GM18511 (cell line): ENCODE data around the gene CRISPLD2.
"Not testable (repeated sequence)": the region's sequence is repeated elsewhere in the genome, so short reads cannot be mapped to it uniquely, and the experiment has no call there.

Source experiments
- ATAC-seq: cut with Tn5 transposase; IDR thresholded peaks from one replicate; pipeline ENCODE4 v1.9.1; 2021; ENCODE audit warnings: mild to moderate bottlenecking, moderate library complexity; ENCODE audit not compliant: unreplicated experiment

CRISPLD2 gene

DNA sequence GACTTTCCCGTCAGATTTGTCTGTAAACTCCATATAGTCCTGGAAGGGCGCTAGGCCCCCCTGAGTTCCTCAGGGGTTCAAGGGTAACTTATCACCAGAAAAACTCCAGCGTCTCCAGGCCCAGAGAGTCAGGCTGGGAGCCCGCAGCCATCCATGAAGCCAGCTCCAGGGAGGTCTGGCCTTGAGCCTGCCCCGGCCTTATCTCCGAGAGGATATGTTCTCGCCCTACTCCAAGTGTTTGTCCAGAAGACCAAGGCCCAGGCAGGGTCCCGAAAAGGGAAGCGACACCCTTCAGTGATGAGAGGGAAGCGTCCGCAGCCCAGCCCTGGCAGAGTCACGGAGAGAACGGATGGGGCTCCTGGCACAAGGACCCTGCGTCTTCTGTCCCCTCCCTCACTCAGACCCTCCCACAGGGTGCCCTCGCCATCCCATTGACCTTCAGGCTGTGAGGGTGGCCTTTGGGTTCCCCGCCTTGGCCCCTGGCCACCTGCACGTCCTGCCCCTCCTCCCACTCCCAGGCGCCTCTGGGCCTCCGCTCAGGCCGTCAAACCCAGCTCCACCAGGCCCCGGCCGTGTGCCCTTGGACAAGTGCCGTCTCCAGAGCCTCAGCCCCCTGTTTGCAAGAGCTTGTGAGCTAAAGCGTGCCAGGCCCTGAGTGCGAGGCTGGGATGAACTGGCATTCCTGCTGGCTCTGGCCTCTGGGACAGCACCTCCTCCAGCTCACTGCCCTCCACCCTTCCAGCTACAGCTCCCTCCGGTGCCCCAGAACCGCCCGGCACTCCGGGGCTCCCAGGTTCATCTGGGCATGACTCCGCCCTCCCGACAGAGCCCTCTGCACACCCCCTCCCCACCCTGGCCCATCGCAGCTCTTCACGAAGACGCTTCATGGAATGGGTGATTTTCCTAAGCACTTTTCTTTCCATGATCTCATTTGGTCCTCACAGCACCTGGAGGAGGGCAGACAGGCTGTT is 108.1 kb downstream of the CRISPLD2 start:
- ATAC-seq: no peak

DNA sequence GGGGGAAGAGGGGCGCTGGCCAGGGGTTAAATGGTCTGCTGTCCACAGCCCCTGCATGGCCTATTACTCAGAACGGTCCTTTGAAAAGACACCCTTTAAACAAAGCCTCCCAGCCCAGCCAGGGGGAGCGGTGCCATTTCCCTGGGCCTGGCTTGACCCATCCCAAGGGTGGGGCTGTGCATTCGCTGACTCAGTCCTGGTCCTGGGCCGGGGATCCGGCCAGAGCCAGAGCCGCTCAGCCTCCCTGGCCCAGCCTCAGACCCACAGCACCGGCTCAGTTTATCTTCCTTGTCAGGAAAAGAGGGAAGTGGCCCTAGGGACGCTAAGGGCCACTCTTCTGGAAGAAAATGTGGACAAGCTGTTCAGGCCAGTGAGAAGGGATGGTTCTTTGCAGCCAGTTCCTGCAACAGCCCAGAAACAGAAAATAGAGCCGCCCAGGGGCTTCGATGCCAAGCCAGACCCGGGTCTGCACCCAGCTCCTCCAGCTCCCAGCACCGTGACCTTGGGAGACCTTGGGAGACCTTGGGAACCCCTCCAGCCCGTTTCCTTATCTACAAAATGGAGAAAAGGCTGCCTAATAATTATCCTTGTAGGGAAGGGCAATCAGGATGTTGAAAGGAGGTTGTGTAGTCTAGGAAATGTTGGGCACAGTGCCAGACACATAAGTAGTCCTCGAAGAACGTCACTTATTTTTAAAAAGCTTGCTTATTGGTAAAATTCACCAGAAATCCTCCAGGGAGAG is 109.1 kb downstream of the CRISPLD2 start:
- no peak for ATAC-seq

DNA sequence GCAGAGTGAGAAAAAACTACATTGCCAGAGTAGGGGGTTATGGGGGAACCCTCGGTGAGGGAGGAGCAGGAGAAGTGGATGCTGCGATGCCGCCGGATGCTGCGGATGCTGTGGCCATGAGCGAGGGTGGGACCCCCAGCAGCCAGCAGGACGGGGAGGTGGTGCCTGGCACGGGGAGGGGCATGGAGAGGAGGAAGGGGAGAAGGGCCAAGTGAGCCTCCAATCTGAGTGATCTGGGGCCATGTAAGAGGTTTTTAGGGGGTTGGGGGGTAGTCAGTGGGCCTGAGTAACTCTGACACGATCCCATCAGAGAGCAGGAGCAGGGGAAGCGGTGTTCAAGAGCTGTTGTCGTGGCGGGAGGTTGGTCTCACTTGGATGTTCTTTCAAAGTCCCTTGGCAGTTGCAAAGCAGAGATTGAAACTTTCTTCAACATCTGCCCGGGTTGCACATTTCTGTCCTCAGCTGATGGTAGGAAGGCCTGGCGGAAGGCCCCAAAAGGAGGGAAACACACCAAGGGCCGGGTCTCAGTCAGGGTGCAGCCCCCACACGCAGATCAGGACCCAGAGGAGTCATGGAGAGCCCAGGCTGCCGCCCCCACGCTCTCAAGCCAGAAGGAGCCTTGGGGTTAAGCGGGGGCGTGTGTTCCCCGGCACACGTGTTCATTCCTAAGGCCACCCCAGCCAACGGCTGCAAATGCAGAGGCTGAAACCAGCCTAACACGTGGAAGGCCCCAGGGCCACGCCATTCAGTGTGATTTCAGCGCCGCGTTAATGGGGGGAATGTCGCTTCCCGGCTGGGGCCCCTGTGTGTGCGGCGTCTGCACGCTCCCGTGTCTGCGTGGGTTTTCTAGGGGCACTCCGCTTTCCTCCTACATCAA is 109.9 kb downstream of the CRISPLD2 start:
- no peak for ATAC-seq

GRCh38 chr16:84930298-84931106 is 110.7 kb downstream of the CRISPLD2 start:
- no peak for ATAC-seq

GRCh38 chr16:84931107-84931494 is 111.3 kb downstream of the CRISPLD2 start:
- ATAC-seq: no peak

- ATAC-seq: no peak
These were observed 111.7 kb downstream of the CRISPLD2 start for GRCh38 chr16:84931506-84931905.

- ATAC-seq: no peak
These were observed 112.9 kb downstream of the CRISPLD2 start for GRCh38 chr16:84932681-84933080.

GRCh38 chr16:84933774-84934631 is 114.2 kb downstream of the CRISPLD2 start:
- ATAC-seq: no peak

- no peak for ATAC-seq
These were observed 117.6 kb downstream of the CRISPLD2 start for GRCh38 chr16:84937196-84938005.

DNA sequence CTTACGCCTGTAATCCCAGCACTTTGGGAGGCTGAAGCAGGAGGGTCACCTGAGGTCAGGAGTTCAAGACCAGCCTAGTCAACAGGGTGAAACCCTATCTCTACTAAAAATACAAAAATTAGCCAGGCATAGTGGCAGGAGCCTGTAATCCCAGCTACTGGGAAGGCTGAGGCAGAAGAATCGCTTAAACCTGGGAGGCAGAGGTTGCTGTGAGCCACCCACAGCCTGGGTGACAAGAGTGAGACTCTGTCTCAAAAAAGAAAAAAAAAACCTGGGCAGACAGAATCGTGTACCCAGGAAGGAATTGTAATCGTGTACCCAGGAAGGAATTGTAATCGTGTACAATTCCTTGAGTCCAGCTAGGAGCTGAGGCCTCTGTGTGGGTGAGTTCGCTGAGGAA is 118.8 kb downstream of the CRISPLD2 start:
- ATAC-seq: not testable (repeated sequence)

DNA sequence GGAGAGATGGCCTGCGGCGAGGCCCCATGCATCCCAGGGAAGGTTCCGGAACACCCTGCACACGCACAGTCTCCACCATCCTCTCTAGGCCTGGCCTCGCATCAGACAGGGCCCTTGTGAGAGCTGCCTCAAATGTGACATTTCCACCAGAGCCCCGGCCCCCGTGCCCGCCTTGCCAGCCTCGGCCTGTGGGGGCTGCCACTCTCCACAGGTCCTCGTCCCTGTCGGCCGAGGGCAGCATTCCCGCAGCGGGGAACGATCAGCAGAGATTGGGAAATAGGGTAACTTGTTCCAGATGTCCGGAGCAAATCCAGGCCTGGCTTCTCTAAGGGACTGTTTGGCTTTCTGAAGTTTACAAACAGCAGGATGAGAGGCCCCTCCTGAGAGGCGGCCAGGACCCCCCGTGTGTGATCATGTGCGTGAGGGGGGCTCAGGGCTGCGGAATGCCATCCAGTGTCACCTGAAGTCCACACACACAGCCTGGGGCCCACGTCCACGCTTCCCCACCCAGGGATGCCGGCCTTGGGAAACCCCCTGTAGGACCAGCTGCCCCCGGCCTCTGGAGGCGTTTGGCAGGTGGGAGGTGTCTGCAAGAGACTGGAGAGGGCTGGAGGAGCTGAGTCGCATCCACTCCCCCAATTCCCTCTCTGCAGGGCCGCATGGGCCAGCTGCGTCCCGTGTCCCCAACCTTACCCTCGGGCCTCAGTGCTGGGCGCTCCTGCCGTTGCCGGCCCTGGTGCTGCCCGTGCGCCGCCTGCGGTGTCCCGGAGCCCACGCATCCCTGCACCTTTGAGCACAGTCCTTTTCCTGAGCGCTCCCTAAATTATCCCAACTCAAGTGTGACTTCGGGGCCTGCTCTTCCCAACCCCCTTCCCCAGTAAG is 121.1 kb downstream of the CRISPLD2 start:
- ATAC-seq: no peak

DNA sequence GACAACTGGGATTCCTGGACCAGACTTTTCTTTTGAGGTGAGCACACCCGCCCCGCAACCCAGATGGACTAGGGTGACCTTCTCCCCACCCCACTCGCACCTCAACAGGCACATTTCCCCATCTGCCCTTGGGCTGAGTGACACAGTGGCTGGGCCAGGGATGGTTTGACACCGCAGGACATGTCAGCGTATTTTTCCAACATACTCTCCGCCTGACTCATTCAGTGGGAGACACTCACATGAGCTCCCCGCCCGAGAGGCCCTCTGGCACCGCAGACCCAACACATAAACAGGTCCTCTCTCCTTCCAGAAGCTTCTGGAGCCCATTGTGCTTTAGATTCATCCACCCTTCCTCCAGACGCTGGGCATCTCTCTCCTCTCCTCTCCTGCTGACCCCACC is 122.1 kb downstream of the CRISPLD2 start:
- no peak for ATAC-seq

DNA sequence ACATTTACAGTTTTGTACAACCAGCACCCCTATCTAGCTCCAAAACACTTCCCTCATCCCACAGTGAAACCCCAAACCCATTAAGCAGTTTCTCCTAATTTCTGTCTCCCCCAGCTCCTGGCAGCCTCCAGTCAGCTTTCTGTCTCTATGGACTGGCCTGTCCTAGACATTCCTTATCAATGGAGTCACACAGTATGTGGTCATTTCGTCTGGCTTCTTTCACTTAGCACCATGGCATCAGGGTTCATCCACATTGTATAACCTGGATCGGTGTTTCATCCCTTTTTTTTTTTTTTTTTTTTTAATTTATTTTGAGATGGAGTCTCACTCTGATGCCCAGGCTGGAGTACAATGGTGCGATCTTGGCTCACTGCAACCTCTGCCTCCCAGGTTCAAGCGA is 123.0 kb downstream of the CRISPLD2 start:
- ATAC-seq: no peak

DNA sequence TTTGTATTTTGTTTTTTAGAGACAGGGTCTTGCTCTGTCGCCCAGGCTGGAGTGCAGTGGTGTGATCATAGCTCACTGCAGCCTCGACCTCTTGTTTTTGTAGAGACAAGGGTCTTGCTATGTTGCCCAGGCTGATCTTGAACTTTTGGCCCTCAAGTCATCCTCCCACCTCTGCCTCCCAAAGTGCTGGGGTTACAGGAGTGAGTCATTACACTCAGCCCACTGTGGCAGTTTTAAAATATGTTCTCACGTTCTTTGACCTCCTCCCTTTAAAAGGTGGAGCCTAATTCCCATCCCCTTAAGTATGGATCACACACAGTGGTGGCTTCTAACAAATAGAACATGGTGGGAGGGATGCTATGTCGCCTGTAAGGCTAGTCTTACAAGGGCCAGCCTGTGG is 123.8 kb downstream of the CRISPLD2 start:
- no peak for ATAC-seq

GRCh38 chr16:84947022-84947421 is 127.2 kb downstream of the CRISPLD2 start:
- no peak for ATAC-seq

DNA sequence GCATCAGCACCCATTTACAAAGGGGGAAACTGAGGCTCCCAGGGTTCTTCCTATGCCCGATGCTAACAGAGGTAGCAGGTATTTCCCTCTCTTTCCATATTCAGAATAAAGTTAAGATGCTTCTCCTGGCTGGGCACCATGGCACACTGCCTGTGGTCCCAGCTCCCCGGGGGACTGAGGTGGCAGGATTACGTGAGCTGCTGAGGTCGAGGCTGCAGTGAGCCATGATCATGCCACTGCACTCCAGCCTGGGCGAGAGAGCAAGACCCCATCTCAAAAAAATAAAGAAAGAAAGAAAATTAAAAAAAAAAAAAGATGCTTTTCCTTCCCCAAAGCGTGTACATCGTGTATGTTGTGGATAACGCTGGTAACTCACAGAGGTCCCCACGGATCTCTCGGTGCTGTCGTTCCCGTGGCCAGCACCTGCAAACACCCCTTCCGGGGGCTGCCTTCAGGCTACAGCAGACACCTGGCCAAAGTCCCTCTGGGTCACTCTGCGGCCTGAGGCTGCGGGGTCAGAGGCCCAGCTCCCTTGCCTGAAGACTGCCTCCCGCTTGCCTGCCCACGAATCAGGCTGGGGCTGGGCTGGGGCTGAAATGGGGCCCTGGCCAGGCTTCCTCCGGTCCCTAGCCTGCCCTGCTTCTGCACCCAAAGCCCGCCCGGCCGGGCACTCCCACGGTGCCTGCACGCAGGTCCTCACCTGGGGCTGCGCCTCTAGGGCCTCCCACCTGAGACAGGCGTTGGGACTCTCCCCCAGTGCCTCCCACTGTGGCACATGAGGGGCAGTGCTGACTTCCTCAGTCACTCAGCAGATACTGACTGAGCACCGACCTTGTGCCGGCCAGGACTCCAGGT is 128.4 kb downstream of the CRISPLD2 start:
- no peak for ATAC-seq
